ENCODE data around the gene LIPG. TPM values are rescaled to one million over a fixed set of nuclear protein-coding genes. Genes with fewer than 3 reads are reported as not detected.

The LIPG gene
- total RNA-seq, 1 experiment from 2014 or later = 6.8 TPM

GRCh38 chr18:49610022-49610445 is 48.2 kb downstream of the LIPG start (continued):
- no peak for TF ChIP-seq PRDM15 (CRISPR knock-in tag; IDR thresholded peaks at IDR 0.05)
- TF ChIP-seq, protein P1, sequence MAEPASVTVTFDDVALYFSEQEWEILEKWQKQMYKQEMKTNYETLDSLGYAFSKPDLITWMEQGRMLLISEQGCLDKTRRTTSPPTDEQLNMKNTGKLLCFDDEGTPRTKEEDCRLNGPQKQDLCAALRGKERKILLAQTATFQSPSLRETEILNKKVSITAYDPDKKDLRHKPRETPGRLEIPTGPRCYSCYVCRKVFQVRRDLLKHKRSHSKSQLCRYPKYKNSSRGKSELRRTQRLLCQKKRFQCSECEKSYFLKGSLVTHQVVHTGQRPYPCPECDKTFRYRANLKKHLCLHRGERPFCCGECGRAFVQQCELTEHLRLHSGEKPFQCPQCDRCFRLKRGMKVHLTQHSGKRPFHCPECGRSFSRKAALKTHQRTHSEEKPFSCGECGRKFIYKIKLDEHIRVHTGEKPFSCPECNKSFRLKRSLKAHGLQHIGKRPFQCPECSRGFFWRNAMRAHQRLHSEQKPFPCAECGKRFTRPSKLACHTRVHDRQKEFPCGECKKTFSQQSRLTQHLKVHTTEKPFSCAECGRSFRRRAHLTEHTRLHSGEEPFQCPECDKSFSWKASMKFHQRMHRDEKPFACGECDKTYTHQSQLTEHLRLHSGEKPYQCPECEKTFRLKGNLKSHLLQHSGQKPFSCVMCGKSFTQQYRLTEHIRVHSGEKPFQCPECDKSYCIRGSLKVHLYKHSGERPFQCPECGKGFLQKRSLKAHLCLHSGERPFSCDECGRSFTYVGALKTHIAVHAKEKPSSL (CRISPR knock-in tag; conservative IDR thresholded peaks at IDR 0.05) = no peak
- TF ChIP-seq NR2C2 (CRISPR knock-in tag; IDR thresholded peaks at IDR 0.05) = no peak
- no peak for TF ChIP-seq ZNF396 (CRISPR knock-in tag; IDR thresholded peaks at IDR 0.05; ENCODE audit: borderline replicate concordance)
- TF ChIP-seq ZNF121 (CRISPR knock-in tag; IDR thresholded peaks at IDR 0.05) = no peak
- TF ChIP-seq, protein P2, sequence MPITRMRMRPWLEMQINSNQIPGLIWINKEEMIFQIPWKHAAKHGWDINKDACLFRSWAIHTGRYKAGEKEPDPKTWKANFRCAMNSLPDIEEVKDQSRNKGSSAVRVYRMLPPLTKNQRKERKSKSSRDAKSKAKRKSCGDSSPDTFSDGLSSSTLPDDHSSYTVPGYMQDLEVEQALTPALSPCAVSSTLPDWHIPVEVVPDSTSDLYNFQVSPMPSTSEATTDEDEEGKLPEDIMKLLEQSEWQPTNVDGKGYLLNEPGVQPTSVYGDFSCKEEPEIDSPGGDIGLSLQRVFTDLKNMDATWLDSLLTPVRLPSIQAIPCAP (CRISPR knock-in tag; IDR thresholded peaks at IDR 0.05) = no peak

- H3K27me3 Mint-ChIP-seq (ENCODE audit: low read depth) = peaks cover 7% of the 10 kb centered on the region
- no peaks in the 10 kb centered on the region for H3K36me3 Mint-ChIP-seq
- DNase-seq (ENCODE audit: low spot score) (no peak), ATAC-seq (no peak)
- no peak overlapping the region for H3K4me3 Mint-ChIP-seq
- H3K4me1 Mint-ChIP-seq = peaks cover 54% of the 10 kb centered on the region
- peaks cover 9% of the 10 kb centered on the region for H3K9me3 Mint-ChIP-seq
- TF ChIP-seq ZNF232 (CRISPR knock-in tag; IDR thresholded peaks at IDR 0.05) = no peak
- no peak for TF ChIP-seq CDX4 (CRISPR knock-in tag; IDR thresholded peaks at IDR 0.05; ENCODE audit: borderline replicate concordance)
- no peak for TF ChIP-seq E2F5 (CRISPR knock-in tag; IDR thresholded peaks at IDR 0.05)
- ChIA-PET POLR2A (no interaction called here), CTCF (interaction anchor here (1.0 kb wide), 1 partner anchor 247 kb away, joined by 3 read pairs; no protein-coding TSS in a partner anchor)
- H3K27ac Mint-ChIP-seq = no peak overlapping the region
Measured at GRCh38 chr18:49611316-49611715, 49.5 kb downstream of the LIPG start.

GRCh38 chr18:49612515-49613033 is 50.7 kb downstream of the LIPG start:
- ChIA-PET CTCF (interaction anchor here (0.6 to 1.9 kb wide), 11 partner anchors 9 to 246 kb away, joined by 3 to 9 read pairs (median 5); no protein-coding TSS in a partner anchor), POLR2A (interaction anchor here (1.2 to 1.3 kb wide), 2 partner anchors 50 to 114 kb away, joined by 5 read pairs; no protein-coding TSS in a partner anchor)
- Mint-ChIP-seq H3K36me3 (no peaks in the 10 kb centered on the region), H3K4me1 (peaks cover 54% of the 10 kb centered on the region), H3K4me3 (peak overlapping the region; percentile 36; the same call in 1 of the 2 replicates), H3K27ac (peak overlapping the region; percentile 75), H3K9me3 (no peaks in the 10 kb centered on the region; the same call in 1 of the 2 replicates), H3K27me3 (ENCODE audit: low read depth) (peaks cover 7% of the 10 kb centered on the region; the same call in 1 of the 2 replicates)
- DNase-seq (ENCODE audit: low spot score) (peak; percentile 36), ATAC-seq (peak; percentile 51)
- TF ChIP-seq TEAD1 (CRISPR knock-in tag; IDR thresholded peaks at IDR 0.05) (no peak), ATF6 (CRISPR knock-in tag; IDR thresholded peaks at IDR 0.05) (no peak), NFE2L1 (CRISPR knock-in tag; IDR thresholded peaks at IDR 0.05) (no peak), FOXP1 (CRISPR knock-in tag; IDR thresholded peaks at IDR 0.05; ENCODE audit: borderline replicate concordance) (no peak), EMX1 (CRISPR knock-in tag; IDR thresholded peaks at IDR 0.05) (no peak)
- TF ChIP-seq, protein P3, sequence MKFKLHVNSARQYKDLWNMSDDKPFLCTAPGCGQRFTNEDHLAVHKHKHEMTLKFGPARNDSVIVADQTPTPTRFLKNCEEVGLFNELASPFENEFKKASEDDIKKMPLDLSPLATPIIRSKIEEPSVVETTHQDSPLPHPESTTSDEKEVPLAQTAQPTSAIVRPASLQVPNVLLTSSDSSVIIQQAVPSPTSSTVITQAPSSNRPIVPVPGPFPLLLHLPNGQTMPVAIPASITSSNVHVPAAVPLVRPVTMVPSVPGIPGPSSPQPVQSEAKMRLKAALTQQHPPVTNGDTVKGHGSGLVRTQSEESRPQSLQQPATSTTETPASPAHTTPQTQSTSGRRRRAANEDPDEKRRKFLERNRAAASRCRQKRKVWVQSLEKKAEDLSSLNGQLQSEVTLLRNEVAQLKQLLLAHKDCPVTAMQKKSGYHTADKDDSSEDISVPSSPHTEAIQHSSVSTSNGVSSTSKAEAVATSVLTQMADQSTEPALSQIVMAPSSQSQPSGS (CRISPR knock-in tag; IDR thresholded peaks at IDR 0.05; ENCODE audit: borderline replicate concordance, low read depth) = no peak
- TF ChIP-seq, protein P4, sequence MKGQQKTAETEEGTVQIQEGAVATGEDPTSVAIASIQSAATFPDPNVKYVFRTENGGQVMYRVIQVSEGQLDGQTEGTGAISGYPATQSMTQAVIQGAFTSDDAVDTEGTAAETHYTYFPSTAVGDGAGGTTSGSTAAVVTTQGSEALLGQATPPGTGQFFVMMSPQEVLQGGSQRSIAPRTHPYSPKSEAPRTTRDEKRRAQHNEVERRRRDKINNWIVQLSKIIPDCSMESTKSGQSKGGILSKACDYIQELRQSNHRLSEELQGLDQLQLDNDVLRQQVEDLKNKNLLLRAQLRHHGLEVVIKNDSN (CRISPR knock-in tag; IDR thresholded peaks at IDR 0.05) = no peak
- TF ChIP-seq, protein P5, sequence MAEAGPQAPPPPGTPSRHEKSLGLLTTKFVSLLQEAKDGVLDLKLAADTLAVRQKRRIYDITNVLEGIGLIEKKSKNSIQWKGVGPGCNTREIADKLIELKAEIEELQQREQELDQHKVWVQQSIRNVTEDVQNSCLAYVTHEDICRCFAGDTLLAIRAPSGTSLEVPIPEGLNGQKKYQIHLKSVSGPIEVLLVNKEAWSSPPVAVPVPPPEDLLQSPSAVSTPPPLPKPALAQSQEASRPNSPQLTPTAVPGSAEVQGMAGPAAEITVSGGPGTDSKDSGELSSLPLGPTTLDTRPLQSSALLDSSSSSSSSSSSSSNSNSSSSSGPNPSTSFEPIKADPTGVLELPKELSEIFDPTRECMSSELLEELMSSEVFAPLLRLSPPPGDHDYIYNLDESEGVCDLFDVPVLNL (CRISPR knock-in tag; IDR thresholded peaks at IDR 0.05; ENCODE audit: borderline replicate concordance, low read depth) = no peak
